ENCODE results near the gene PTCHD1. TPM values are rescaled to one million over a fixed set of nuclear protein-coding genes. Genes with fewer than 3 reads are reported as not detected.

Gene PTCHD1
- total and polyA plus RNA-seq, 2 donors (not counting 1 experiment from before 2014, with no cell fraction given), result under 0.01 TPM; not detected in 1

GRCh38 chrX:23389196-23389792 lies 54.6 kb downstream of the PTCHD1 start:
- H3K4me1 ChIP-seq (ENCODE audit: control insufficient read depth, extremely low read depth, insufficient read depth, low read length), result no peaks in the 10 kb centered on the region
- H3K36me3 ChIP-seq (ENCODE audit: control insufficient read depth, insufficient read depth, low read length), result no peaks in the 10 kb centered on the region
- no peaks in the 10 kb centered on the region for H3K27me3 ChIP-seq (ENCODE audit: control insufficient read depth, insufficient read depth, low read length)
- H3K4me3 ChIP-seq (replicated peaks in 1 of 4; ENCODE audit: control extremely low read depth in 1 of 4, insufficient read depth in 1 of 4, low read depth in 3 of 4, low read length in 4 of 4), result no peak overlapping the region
- no peak overlapping the region for H2AFZ ChIP-seq (ENCODE audit: low read length)
- H3K79me2 ChIP-seq (ENCODE audit: control insufficient read depth, insufficient read depth, low read length), result no peaks in the 10 kb centered on the region
- H3K9ac ChIP-seq (ENCODE audit: insufficient read depth, low read length), result no peak overlapping the region
- no peak overlapping the region for H3K4me2 ChIP-seq (ENCODE audit: extremely low read depth, insufficient read depth, low read length)
- H3K9me3 ChIP-seq (ENCODE audit: control insufficient read depth, insufficient read depth, low read depth, low read length), result no peaks in the 10 kb centered on the region
- no peak for DNase-seq (ENCODE audit: low read depth in 2 of 2)
- H3K27ac ChIP-seq (ENCODE audit: insufficient read depth, low read length), result no peak overlapping the region
- H4K20me1 ChIP-seq (ENCODE audit: control insufficient read depth, extremely low read depth, insufficient read depth, low read length), result no peaks in the 10 kb centered on the region
- TF ChIP-seq CTCF (conservative IDR thresholded peaks at IDR 0.05 in 1 of 2, IDR thresholded peaks at IDR 0.05 in 1 of 2; ENCODE audit: low read depth in 1 of 2, low read length in 2 of 2), result no peak
- no peak for TF ChIP-seq EZH2 (IDR thresholded peaks at IDR 0.05; ENCODE audit: low read length, missing control alignments)

DNA sequence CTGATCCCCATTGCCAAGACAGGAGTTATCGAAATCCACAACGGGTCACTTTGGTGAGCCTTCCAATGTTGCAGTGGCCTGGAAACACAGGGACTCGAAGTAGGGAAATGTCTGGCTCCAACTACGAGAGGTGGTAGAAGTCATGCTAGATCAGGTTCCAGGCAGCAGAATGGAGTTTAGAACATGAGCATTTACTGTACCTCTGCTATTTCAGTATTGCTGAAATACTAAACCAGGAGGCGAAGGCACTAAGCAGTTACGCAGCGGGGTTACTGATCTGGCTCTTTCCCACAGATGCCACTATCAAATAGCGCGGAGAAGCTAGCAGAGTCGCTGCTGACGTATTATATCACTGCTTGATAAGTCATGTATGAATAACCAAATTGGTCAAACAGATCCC lies 56.3 kb downstream of the PTCHD1 start:
- no peaks in the 10 kb centered on the region for H3K9me3 ChIP-seq (ENCODE audit: control insufficient read depth, insufficient read depth, low read depth, low read length)
- no peak for TF ChIP-seq EZH2 (IDR thresholded peaks at IDR 0.05; ENCODE audit: low read length, missing control alignments)
- TF ChIP-seq CTCF (conservative IDR thresholded peaks at IDR 0.05 in 1 of 2, IDR thresholded peaks at IDR 0.05 in 1 of 2; ENCODE audit: low read depth in 1 of 2, low read length in 2 of 2), result no peak
- H2AFZ ChIP-seq (ENCODE audit: low read length), result no peak overlapping the region
- H3K9ac ChIP-seq (ENCODE audit: insufficient read depth, low read length), result no peak overlapping the region
- H3K4me3 ChIP-seq (replicated peaks in 1 of 4; ENCODE audit: control extremely low read depth in 1 of 4, insufficient read depth in 1 of 4, low read depth in 3 of 4, low read length in 4 of 4), result no peak overlapping the region
- H3K4me1 ChIP-seq (ENCODE audit: control insufficient read depth, extremely low read depth, insufficient read depth, low read length), result no peaks in the 10 kb centered on the region
- H3K4me2 ChIP-seq (ENCODE audit: extremely low read depth, insufficient read depth, low read length), result no peak overlapping the region
- H3K79me2 ChIP-seq (ENCODE audit: control insufficient read depth, insufficient read depth, low read length), result no peaks in the 10 kb centered on the region
- no peaks in the 10 kb centered on the region for H4K20me1 ChIP-seq (ENCODE audit: control insufficient read depth, extremely low read depth, insufficient read depth, low read length)
- H3K36me3 ChIP-seq (ENCODE audit: control insufficient read depth, insufficient read depth, low read length), result no peaks in the 10 kb centered on the region
- H3K27ac ChIP-seq (ENCODE audit: insufficient read depth, low read length), result no peak overlapping the region
- no peak for DNase-seq (ENCODE audit: low read depth in 2 of 2)
- no peaks in the 10 kb centered on the region for H3K27me3 ChIP-seq (ENCODE audit: control insufficient read depth, insufficient read depth, low read length)

GRCh38 chrX:23392195-23392594 lies 57.5 kb downstream of the PTCHD1 start:
- Histone ChIP-seq H3K9ac (ENCODE audit: insufficient read depth, low read length) (no peak overlapping the region), H2AFZ (ENCODE audit: low read length) (no peak overlapping the region), H3K4me3 (replicated peaks in 1 of 4; ENCODE audit: control extremely low read depth in 1 of 4, insufficient read depth in 1 of 4, low read depth in 3 of 4, low read length in 4 of 4) (no peak overlapping the region), H4K20me1 (ENCODE audit: control insufficient read depth, extremely low read depth, insufficient read depth, low read length) (no peaks in the 10 kb centered on the region), H3K9me3 (ENCODE audit: control insufficient read depth, insufficient read depth, low read depth, low read length) (no peaks in the 10 kb centered on the region), H3K4me1 (ENCODE audit: control insufficient read depth, extremely low read depth, insufficient read depth, low read length) (no peaks in the 10 kb centered on the region), H3K4me2 (ENCODE audit: extremely low read depth, insufficient read depth, low read length) (no peak overlapping the region), H3K79me2 (ENCODE audit: control insufficient read depth, insufficient read depth, low read length) (no peaks in the 10 kb centered on the region), H3K27me3 (ENCODE audit: control insufficient read depth, insufficient read depth, low read length) (no peaks in the 10 kb centered on the region), H3K36me3 (ENCODE audit: control insufficient read depth, insufficient read depth, low read length) (no peaks in the 10 kb centered on the region), H3K27ac (ENCODE audit: insufficient read depth, low read length) (no peak overlapping the region)
- no peak for DNase-seq (ENCODE audit: low read depth in 2 of 2)
- TF ChIP-seq EZH2 (IDR thresholded peaks at IDR 0.05; ENCODE audit: low read length, missing control alignments) (no peak), CTCF (conservative IDR thresholded peaks at IDR 0.05 in 1 of 2, IDR thresholded peaks at IDR 0.05 in 1 of 2; ENCODE audit: low read depth in 1 of 2, low read length in 2 of 2) (no peak)
